Loucy (cell line): ENCODE data around the gene ZSWIM9.

Experiments
- CTCF ChIP-seq: fragments of 200-600 bp; sonication (generic); conservative IDR thresholded peaks from 2 replicates; pipeline ENCODE4 v1.5.1; 2014; ENCODE audit warnings: mild to moderate bottlenecking, antibody characterized with exemption, low read length
- EZH2phosphoT487 ChIP-seq: fragments of 200-600 bp; IDR thresholded peaks from 2 replicates; pipeline ENCODE4 v1.6.1; 2018; ENCODE audit warnings: antibody characterized with exemption, mild to moderate bottlenecking, moderate library complexity, borderline replicate concordance

- TF ChIP-seq CTCF (no peak), EZH2phosphoT487 (no peak)
These were observed 1.8 kb upstream of the ZSWIM9 start for GRCh38 chr19:48168689-48169088.
